Lower leg skin (tissue), 3 donors: ENCODE data around the gene CDKAL1.

Experiments
- POLR2A ChIP-seq, 2 donors: fragments of 450-650 bp; IDR thresholded peaks; one replicate each; pipeline ENCODE4 v1.6.1; 2016 to 2017; ENCODE audit warnings: antibody characterized with exemption in 2 of 2, mild to moderate bottlenecking in 1 of 2, moderate library complexity in 1 of 2
- TF ChIP-seq, protein P1 (sequence below), 3 donors: fragments of 450-650 bp; IDR thresholded peaks; one replicate each; pipeline ENCODE4 v1.5.1; 2016; ENCODE audit warnings: antibody characterized with exemption in 3 of 3, mild to moderate bottlenecking in 3 of 3, moderate library complexity in 2 of 3

DNA sequence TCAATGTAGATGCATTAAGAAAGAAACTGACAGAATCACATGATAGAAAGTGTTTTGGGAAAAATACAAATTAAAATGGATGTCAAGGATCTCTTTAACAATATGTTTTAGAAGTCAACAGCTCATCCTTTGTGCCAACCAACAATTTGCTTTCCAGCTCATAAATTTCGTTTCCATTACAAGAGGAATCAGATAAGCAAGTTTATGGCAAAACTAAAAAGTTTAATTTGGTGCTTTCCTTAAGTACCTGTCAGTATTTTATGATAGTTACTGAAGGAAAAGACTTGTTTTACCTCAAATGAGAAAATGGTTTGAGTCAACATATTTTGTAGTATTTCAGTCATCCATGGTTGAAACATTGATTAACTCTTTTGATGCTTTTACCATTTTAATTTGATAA is 130.0 kb downstream of the CDKAL1 start:
- no peak for TF ChIP-seq POLR2A (IDR thresholded peaks at IDR 0.05)
- TF ChIP-seq, protein P1, sequence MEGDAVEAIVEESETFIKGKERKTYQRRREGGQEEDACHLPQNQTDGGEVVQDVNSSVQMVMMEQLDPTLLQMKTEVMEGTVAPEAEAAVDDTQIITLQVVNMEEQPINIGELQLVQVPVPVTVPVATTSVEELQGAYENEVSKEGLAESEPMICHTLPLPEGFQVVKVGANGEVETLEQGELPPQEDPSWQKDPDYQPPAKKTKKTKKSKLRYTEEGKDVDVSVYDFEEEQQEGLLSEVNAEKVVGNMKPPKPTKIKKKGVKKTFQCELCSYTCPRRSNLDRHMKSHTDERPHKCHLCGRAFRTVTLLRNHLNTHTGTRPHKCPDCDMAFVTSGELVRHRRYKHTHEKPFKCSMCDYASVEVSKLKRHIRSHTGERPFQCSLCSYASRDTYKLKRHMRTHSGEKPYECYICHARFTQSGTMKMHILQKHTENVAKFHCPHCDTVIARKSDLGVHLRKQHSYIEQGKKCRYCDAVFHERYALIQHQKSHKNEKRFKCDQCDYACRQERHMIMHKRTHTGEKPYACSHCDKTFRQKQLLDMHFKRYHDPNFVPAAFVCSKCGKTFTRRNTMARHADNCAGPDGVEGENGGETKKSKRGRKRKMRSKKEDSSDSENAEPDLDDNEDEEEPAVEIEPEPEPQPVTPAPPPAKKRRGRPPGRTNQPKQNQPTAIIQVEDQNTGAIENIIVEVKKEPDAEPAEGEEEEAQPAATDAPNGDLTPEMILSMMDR (IDR thresholded peaks at IDR 0.05) = no peak
